GM23248 (cell line): ENCODE measurements around the gene POU1F1.

Experiments
- EZH2 ChIP-seq: fragments of 200-600 bp; sonication (generic); IDR thresholded peaks from 2 replicates; pipeline ENCODE4 v1.6.1; 2018; ENCODE audit warnings: antibody characterized with exemption, mild to moderate bottlenecking; ENCODE audit not compliant: insufficient read depth, poor library complexity, severe bottlenecking
- EZH2phosphoT487 ChIP-seq: fragments of 200-600 bp; sonication (generic); IDR thresholded peaks from 2 replicates; pipeline ENCODE4 v1.6.1; 2018; ENCODE audit warnings: antibody characterized with exemption, moderate library complexity, mild to moderate bottlenecking, low read depth; ENCODE audit not compliant: insufficient read depth

DNA sequence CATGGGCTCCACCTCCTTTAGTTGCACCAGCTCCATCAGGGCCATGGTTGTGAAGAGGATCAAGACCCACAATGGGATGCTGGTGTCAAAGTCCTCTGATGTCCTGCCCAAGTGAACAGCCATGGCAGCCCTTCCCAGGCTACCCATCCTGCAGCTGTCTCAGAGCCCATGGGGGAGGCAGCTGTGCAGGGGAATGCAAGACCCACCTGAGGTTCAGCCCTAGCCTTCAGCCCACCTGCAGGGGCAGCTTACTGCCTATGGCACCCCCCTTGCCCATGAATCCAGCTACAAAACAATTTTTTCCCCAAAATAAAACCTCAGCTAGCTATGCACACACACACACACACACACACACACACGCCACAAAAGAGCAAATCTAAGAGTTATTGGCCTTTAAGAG is 48.2 kb upstream of the POU1F1 start:
- TF ChIP-seq EZH2 (no peak), EZH2phosphoT487 (no peak)
